ENCODE measurements around the gene PCNX2.

PCNX2 gene

DNA sequence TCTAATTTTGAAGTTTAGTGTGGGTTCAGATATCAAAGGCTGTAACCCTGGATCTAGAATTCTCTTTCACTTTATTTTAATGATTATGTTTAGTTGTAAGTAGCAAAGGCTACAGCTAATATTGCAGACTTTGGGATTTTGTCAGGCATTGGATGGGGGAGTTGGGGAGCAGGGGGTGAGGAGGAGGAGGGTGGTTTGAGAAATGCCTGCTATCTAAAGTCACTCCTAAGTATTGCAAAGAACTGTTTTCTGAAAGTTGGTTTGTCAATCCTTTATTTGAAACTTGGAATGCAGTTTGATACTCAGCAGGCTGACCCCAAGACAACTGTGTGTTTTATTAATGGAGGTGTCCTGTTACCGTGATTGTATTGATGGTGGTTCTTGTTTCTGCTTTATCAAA is 343.9 kb downstream of the PCNX2 start:
- peak overlapping the region; percentile 80 for H3K4me3 ChIP-seq (replicated peaks; ENCODE audit: low read depth, low read length)
- DNase-seq (ENCODE audit: extremely low read depth, low read depth) = no peak
- TF ChIP-seq, protein P1, sequence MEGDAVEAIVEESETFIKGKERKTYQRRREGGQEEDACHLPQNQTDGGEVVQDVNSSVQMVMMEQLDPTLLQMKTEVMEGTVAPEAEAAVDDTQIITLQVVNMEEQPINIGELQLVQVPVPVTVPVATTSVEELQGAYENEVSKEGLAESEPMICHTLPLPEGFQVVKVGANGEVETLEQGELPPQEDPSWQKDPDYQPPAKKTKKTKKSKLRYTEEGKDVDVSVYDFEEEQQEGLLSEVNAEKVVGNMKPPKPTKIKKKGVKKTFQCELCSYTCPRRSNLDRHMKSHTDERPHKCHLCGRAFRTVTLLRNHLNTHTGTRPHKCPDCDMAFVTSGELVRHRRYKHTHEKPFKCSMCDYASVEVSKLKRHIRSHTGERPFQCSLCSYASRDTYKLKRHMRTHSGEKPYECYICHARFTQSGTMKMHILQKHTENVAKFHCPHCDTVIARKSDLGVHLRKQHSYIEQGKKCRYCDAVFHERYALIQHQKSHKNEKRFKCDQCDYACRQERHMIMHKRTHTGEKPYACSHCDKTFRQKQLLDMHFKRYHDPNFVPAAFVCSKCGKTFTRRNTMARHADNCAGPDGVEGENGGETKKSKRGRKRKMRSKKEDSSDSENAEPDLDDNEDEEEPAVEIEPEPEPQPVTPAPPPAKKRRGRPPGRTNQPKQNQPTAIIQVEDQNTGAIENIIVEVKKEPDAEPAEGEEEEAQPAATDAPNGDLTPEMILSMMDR (IDR thresholded peaks at IDR 0.05; ENCODE audit: low read depth, low read length, missing control alignments) = no peak

DNA sequence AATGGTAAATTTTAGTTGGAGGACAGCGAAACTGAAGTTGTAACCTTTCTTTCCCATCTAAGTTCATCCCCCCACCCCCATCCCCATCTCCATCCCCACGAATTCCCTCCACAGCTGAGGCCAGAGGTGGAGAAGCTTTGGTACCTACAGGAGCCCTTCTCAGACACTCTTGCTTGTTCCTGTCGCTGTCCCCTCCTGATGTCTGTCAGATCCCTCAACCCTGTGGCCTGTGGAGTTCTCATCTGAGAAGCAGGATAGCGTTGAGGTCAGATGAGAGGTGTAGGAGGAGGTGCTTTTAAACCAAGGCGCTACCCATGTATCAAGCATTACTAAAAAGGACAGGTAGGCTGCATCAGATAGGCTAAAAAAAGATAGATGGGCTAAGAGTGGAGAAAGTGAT is 344.3 kb downstream of the PCNX2 start:
- TF ChIP-seq, protein P1 (IDR thresholded peaks at IDR 0.05; ENCODE audit: low read depth, low read length, missing control alignments) = no peak
- no peak for DNase-seq (ENCODE audit: extremely low read depth, low read depth)
- peak overlapping the region; percentile 80 for H3K4me3 ChIP-seq (replicated peaks; ENCODE audit: low read depth, low read length)

DNA sequence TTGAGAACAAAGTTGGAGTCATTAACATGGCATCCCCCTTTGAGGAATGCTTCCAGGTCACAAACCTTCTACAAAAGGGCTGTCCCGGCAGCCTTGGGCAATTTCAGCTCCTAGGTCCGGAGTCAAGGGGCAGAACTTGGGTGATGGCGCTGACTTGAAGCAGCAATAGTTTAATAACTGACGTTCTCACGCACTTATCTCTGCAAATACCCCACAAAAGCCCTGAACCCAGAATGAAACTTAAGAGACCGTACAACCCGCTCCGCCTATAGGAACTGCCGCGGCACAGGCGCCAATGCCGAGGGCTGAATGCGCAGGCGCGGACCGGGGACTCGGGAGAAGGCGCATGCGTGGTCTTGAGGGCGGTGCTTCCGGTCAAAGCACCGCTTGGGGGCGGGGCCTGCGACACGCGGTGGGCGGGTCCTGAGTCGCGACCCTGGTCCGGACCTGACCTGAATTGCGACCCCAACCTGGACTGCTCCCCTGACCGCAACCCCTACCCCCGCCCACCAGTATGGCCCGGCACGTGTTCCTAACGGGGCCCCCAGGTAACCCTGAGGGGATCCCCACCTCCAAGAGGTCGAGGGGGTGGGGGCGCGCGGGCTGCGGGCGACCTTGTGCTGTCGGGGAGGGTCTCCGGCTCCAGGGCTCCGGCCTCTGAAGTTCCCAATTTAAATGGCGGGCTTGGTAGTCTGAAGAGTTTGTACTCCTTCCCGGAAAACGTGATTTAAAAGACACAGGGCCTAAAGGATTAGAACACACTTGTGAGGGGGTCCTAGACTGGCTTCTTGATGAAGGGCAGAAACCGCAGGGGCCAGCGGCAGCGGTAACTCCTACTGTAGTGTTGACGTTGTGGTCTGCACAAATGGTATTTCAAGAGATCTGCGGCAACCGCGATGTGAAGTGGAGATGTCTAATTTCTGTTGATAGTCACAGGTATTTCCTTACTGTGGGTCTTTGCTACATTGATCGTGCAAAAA is 345.0 kb downstream of the PCNX2 start, which contains the start of gene NTPCR:
Gene NTPCR (plus strand): TSS at position 415 of the 980 bp plus-strand sequence. CDS start 100 bp downstream, at position 515.
- peak within 1 kb of the TSS; percentile 80 for H3K4me3 ChIP-seq (replicated peaks; ENCODE audit: low read depth, low read length)
- TF ChIP-seq, protein P1 (IDR thresholded peaks at IDR 0.05; ENCODE audit: low read depth, low read length, missing control alignments) = no peak

DNA sequence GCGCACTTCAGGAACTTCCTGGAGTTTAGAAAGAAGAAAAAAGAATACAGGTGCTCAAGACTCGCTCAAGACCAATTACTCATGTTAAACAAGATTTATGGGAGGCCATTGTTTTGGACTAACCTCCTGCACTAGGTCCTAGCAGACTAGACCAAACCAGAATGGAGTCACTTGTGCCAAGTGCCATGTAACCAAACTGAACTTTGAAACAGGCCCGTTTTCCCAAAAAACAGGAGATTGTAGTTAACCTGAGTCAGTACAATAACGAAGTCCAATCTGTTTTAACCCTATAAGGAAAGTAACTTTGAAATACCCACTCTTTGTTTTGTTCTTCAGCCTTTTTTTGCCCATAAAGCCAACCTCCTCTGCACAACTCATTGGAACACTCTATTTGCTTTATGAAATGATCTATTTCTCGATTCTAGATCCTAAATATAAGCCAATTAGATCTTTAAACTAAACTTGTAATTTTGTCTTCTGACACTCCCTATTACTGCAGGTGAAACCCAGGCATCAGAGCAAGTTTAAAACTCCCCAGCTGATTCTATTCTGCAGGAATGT is 345.8 kb downstream of the PCNX2 start:
- TF ChIP-seq, protein P1 (IDR thresholded peaks at IDR 0.05; ENCODE audit: low read depth, low read length, missing control alignments) = no peak
- H3K4me3 ChIP-seq (replicated peaks; ENCODE audit: low read depth, low read length) = peak overlapping the region; percentile 80
- no peak for DNase-seq (ENCODE audit: extremely low read depth, low read depth)

More for the DNA sequence above, 345.0 kb downstream of the PCNX2 start, which contains the start of gene NTPCR:
- DNase-seq (ENCODE audit: extremely low read depth, low read depth) = peak; percentile 77

DNA sequence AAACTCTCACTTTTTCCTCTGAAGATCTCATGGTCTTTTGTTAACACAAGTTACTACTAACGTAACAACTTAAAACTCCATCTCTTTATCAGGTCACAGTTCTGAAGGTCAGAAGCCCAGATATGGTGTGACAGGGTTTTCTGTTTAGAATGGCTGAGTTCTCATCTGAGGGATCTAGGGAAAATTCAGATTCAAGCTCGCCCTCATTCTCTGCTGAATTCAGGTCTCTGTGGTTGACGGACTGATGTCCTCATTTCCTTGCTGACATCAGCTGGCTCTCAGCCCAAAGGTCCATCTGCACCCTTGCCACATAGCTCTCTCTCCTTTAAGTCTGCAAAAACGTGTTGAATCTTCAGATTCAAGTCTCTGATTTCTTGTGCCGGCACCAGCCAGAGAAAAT is 351.2 kb downstream of the PCNX2 start:
- TF ChIP-seq, protein P1 (IDR thresholded peaks at IDR 0.05; ENCODE audit: low read depth, low read length, missing control alignments) = no peak
- no peak overlapping the region for H3K4me3 ChIP-seq (replicated peaks; ENCODE audit: low read depth, low read length)
- no peak for DNase-seq (ENCODE audit: extremely low read depth, low read depth)

DNA sequence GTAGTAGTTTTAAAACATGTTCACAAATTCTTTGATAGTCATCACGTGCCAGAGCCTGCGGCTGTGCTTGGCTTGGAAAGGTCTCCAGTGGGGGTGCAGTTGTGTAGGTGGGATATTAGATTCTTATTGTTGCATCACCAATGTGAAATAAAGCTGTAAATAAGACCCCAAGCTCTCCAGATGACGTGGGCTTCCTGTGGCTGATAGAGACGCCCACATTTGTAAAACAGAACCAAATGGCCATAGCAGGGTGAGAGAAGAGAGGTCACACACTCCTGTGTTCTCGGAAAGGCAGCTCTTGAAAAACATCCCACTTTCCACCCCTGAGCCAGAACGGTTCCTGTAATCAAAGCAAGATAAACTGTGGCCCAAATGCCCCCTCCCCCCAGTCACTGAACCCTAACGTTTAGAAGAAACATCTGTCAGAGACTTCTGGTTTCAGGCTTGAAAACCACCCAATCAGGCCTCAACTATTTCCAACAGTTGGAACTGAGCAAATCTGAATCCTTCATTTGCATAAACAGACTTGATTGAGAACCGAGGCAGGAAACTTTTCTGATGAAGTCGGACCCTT is 351.8 kb downstream of the PCNX2 start:
- TF ChIP-seq, protein P1 (IDR thresholded peaks at IDR 0.05; ENCODE audit: low read depth, low read length, missing control alignments) = no peak
- DNase-seq (ENCODE audit: extremely low read depth, low read depth) = no peak
- no peak overlapping the region for H3K4me3 ChIP-seq (replicated peaks; ENCODE audit: low read depth, low read length)

Measured in HFF-Myc (cell line).